ENCODE results near the gene GRID1.

GRID1 gene

DNA sequence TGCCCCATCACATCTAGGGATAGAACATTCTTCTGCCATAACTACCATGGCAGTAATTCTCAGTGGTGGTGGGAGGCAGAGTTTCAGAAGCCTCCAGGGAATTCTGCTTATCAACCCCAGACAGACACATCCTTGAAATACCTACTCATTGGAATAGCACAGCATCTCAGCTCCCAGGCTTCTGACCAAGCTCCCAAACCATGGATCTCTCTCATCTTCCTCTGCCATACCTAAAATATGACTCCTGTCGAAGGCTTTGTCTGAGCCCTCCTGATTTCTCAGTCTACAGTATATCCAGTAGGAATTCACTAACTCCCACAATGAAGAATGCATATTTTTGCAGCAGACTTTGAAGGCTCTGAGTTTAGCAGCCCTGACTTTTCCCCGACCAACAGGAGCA lies 687.5 kb downstream of the GRID1 start (continued):
- TF ChIP-seq ZBTB44 (tag by site-specific recombination; IDR thresholded peaks at IDR 0.05) (no peak), GLI4 (tag by site-specific recombination; IDR thresholded peaks at IDR 0.05) (no peak), ZNF629 (tag by site-specific recombination; IDR thresholded peaks at IDR 0.05) (no peak), ZBTB1 (tag by site-specific recombination; IDR thresholded peaks at IDR 0.05) (no peak)

- Histone ChIP-seq H3K27ac (ENCODE audit: extremely low read depth, low read depth, low read length) (no peak overlapping the region), H3K9me3 (ENCODE audit: control insufficient read depth, insufficient read depth, low read depth, low read length) (no peaks in the 10 kb centered on the region), H3K4me3 (ENCODE audit: low read depth, low read length) (no peak overlapping the region), H3K4me1 (ENCODE audit: control insufficient read depth, insufficient read depth, low read length) (no peaks in the 10 kb centered on the region), H3K36me3 (ENCODE audit: control insufficient read depth in 2 of 2, insufficient read depth in 1 of 2, low read length in 2 of 2) (no peaks in the 10 kb centered on the region)
- CTCF ChIA-PET: no interaction called here
- TF ChIP-seq PATZ1 (tag by site-specific recombination; IDR thresholded peaks at IDR 0.05): no peak
- TF ChIP-seq BCL11A (tag by site-specific recombination; IDR thresholded peaks at IDR 0.05; ENCODE audit: low read depth): no peak
- TF ChIP-seq PRDM1 (tag by site-specific recombination; IDR thresholded peaks at IDR 0.05): no peak
- TF ChIP-seq, protein P1, sequence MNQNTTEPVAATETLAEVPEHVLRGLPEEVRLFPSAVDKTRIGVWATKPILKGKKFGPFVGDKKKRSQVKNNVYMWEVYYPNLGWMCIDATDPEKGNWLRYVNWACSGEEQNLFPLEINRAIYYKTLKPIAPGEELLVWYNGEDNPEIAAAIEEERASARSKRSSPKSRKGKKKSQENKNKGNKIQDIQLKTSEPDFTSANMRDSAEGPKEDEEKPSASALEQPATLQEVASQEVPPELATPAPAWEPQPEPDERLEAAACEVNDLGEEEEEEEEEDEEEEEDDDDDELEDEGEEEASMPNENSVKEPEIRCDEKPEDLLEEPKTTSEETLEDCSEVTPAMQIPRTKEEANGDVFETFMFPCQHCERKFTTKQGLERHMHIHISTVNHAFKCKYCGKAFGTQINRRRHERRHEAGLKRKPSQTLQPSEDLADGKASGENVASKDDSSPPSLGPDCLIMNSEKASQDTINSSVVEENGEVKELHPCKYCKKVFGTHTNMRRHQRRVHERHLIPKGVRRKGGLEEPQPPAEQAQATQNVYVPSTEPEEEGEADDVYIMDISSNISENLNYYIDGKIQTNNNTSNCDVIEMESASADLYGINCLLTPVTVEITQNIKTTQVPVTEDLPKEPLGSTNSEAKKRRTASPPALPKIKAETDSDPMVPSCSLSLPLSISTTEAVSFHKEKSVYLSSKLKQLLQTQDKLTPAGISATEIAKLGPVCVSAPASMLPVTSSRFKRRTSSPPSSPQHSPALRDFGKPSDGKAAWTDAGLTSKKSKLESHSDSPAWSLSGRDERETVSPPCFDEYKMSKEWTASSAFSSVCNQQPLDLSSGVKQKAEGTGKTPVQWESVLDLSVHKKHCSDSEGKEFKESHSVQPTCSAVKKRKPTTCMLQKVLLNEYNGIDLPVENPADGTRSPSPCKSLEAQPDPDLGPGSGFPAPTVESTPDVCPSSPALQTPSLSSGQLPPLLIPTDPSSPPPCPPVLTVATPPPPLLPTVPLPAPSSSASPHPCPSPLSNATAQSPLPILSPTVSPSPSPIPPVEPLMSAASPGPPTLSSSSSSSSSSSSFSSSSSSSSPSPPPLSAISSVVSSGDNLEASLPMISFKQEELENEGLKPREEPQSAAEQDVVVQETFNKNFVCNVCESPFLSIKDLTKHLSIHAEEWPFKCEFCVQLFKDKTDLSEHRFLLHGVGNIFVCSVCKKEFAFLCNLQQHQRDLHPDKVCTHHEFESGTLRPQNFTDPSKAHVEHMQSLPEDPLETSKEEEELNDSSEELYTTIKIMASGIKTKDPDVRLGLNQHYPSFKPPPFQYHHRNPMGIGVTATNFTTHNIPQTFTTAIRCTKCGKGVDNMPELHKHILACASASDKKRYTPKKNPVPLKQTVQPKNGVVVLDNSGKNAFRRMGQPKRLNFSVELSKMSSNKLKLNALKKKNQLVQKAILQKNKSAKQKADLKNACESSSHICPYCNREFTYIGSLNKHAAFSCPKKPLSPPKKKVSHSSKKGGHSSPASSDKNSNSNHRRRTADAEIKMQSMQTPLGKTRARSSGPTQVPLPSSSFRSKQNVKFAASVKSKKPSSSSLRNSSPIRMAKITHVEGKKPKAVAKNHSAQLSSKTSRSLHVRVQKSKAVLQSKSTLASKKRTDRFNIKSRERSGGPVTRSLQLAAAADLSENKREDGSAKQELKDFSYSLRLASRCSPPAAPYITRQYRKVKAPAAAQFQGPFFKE (tag by site-specific recombination; IDR thresholded peaks at IDR 0.05; ENCODE audit: borderline replicate concordance): no peak
- no peak for TF ChIP-seq OVOL3 (tag by site-specific recombination; IDR thresholded peaks at IDR 0.05)
- TF ChIP-seq ZNF140 (tag by site-specific recombination; IDR thresholded peaks at IDR 0.05): no peak
- TF ChIP-seq ZNF416 (tag by site-specific recombination; IDR thresholded peaks at IDR 0.05): no peak
- no peak for TF ChIP-seq ZNF596 (tag by site-specific recombination; IDR thresholded peaks at IDR 0.05)
- TF ChIP-seq, protein P2, sequence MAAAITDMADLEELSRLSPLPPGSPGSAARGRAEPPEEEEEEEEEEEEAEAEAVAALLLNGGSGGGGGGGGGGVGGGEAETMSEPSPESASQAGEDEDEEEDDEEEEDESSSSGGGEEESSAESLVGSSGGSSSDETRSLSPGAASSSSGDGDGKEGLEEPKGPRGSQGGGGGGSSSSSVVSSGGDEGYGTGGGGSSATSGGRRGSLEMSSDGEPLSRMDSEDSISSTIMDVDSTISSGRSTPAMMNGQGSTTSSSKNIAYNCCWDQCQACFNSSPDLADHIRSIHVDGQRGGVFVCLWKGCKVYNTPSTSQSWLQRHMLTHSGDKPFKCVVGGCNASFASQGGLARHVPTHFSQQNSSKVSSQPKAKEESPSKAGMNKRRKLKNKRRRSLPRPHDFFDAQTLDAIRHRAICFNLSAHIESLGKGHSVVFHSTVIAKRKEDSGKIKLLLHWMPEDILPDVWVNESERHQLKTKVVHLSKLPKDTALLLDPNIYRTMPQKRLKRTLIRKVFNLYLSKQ (tag by site-specific recombination; IDR thresholded peaks at IDR 0.05; ENCODE audit: borderline replicate concordance): no peak
- TF ChIP-seq ZNF623 (tag by site-specific recombination; IDR thresholded peaks at IDR 0.05): no peak
- TF ChIP-seq ZNF37A (tag by site-specific recombination; IDR thresholded peaks at IDR 0.05): no peak
- TF ChIP-seq ZNF433 (tag by site-specific recombination; IDR thresholded peaks at IDR 0.05; ENCODE audit: low read depth): no peak
- no peak for TF ChIP-seq ZNF843 (tag by site-specific recombination; IDR thresholded peaks at IDR 0.05)
- TF ChIP-seq KLF16 (tag by site-specific recombination; IDR thresholded peaks at IDR 0.05): no peak
- TF ChIP-seq ZSCAN23 (tag by site-specific recombination; IDR thresholded peaks at IDR 0.05): no peak
- POLR2A ChIA-PET: no interaction called here
Observed at GRCh38 chr10:85674851-85675250, 691.7 kb downstream of the GRID1 start.
